Stimulated activated CD8-positive, alpha-beta memory T cell treated with anti-CD3 and anti-CD28 coated beads, Interleukin-4, amount 100 ng/mL, for 24 hours (primary cell): ENCODE results near the gene GATAD1.
"Not testable (repeated sequence)": the region's sequence is repeated elsewhere in the genome, so short reads cannot be mapped to it uniquely, and the experiment has no call there.

Experiments
- DNase-seq: peaks from one replicate; pipeline ENCODE4 v3.0.0-alpha.2; 2020; ENCODE audit warnings: low read depth

GATAD1 gene

DNA sequence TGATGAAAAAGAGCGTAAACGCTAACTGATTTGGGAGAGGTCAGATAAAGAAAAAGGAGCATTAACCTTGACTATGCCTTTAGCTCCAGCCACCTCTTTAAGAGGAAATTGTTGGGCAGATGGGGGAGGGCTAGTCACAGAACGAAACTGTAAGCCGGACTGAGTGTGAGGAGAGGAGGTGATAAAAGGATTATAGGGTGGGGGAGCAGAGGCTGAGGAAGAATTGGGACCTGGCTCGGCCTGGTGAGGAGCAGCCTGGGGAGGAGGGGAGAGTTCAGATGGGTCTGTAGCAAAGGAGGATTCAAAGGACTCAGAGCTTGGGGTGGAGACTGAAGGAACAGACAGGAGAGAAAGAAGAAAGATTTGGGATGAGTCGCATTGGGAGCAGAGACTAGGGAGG lies 36.3 kb downstream of the GATAD1 start:
- not testable (repeated sequence) for DNase-seq

GRCh38 chr7:92484226-92484625 lies 36.9 kb downstream of the GATAD1 start:
- DNase-seq = not testable (repeated sequence)

DNA sequence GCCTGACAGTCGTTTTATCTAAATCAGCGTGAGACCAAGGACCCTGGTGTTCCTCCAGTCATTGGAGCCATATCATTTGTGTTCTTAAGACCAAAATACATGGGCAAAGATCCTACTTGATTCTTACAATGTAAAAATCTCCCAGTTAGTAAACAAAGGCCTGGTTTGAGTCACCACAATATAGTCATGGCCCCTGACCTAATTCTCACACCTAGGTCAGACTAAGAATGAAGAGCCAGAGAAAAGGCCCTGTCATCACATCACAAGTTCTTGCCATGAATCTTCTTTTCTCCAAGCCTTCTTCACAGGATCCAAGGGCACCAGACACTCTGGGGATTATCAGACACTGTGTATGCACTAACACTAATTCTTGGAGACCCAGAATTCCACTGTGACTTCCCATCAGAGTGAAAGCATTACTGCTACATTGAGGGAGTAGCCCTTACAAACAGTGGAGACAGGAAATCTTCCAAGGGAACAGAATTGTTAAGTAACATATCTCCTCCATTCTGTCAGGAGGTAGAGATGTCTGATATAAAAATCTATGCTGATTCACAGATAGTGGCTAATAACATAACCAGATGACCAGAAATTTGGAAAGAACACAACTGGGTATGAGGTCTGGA lies 38.1 kb downstream of the GATAD1 start:
- DNase-seq = no peak

- no peak for DNase-seq
Observed at GRCh38 chr7:92485974-92486373, 38.7 kb downstream of the GATAD1 start.

DNA sequence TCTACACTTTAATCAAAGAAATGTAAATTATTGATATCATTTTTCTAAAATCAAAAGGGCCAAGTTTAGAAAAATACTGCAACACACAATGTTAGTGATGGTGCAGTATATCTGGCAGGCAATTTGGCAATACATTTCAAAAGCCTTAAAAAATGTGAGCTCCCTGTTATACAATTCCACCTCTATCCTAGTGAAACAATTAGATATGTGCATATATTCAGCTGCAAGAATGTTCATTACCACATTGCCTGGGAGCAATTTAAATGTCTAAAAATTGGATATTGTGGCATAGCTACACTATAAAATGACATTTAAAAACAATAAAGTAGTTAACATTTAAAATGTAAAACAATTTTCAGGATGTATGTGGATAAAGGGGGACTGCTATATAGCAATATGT lies 40.5 kb downstream of the GATAD1 start:
- no peak for DNase-seq

- DNase-seq = no peak
Observed at GRCh38 chr7:92489634-92490033, 42.4 kb downstream of the GATAD1 start.

- DNase-seq = no peak
Observed at GRCh38 chr7:92496876-92497275, 49.6 kb downstream of the GATAD1 start.

DNA sequence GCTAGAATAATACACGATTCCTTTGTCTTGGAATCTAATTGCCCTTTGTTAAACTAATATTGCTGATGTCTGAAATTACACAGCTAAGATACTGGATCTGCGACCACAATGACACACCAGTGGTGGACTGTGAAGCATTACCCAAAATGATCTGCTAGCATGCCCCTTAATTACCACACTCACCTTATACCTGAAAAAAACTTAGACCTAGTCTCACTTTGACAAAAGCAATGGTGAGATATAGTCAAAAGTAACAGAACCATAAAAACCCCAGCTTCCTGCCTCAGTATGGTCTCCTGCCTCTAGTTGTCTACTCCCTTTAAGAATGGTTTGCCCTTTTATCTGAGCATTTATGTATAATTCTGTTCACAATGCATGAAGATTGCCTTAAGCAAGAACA lies 51.3 kb downstream of the GATAD1 start:
- no peak for DNase-seq

GRCh38 chr7:92503767-92504166 lies 56.5 kb downstream of the GATAD1 start:
- DNase-seq = no peak

- no peak for DNase-seq
Observed at GRCh38 chr7:92504563-92504962, 57.3 kb downstream of the GATAD1 start.

- no peak for DNase-seq
Observed at GRCh38 chr7:92506363-92506762, 59.1 kb downstream of the GATAD1 start.

- no peak for DNase-seq
Observed at GRCh38 chr7:92508946-92509345, 61.7 kb downstream of the GATAD1 start.
